IMR-90 (cell line): ENCODE data around the gene CTNNA2. TPM values are rescaled to one million over a fixed set of nuclear protein-coding genes. Genes with fewer than 3 reads are reported as not detected.

Experiments used
- ATAC-seq: fragments of 200-7000 bp; cut with Tn5 transposase; 2 replicates; pipeline ENCODE4 v1.9.1; 2020; ENCODE audit warnings: low read depth, mild to moderate bottlenecking, moderate library complexity
- BruUV-seq: library from RNA; stranded (reverse); fragments of 400-500 nt; replicated peaks from 2 replicates; lab custom pipeline; 2021; lab: Mats Ljungman, UMichigan
- CTCF ChIA-PET: fragments of 300-600 bp; formaldehyde crosslinking; extraction: SDS; loops from one replicate; lab custom pipeline; 2021; ENCODE audit warnings: antibody characterized with exemption; lab: Yijun Ruan, JAX
- POLR2A ChIA-PET: fragments of 300-600 bp; sonication (Branson Sonifier 250); formaldehyde crosslinking; loops from one replicate; lab custom pipeline; 2022; ENCODE audit warnings: antibody characterized with exemption; ENCODE audit not compliant: unreplicated experiment; lab: Charles Lee
- DNase-seq: peaks from one replicate; pipeline ENCODE4 v3.0.0; 2013
- H2AFZ ChIP-seq: replicated peaks from 2 replicates; pipeline ENCODE3; 2013; ENCODE audit warnings: low read length, mild to moderate bottlenecking; ENCODE audit not compliant: poor library complexity
- H2AK5ac ChIP-seq: 2 replicates; pipeline ENCODE4 v1.6.1; 2013; ENCODE audit warnings: low read depth, low read length, inconsistent platforms
- H2AK9ac ChIP-seq: replicated peaks from 2 replicates; pipeline ENCODE3; 2013; ENCODE audit warnings: mild to moderate bottlenecking, low read depth, low read length, moderate library complexity; ENCODE audit not compliant: poor library complexity
- H2BK120ac ChIP-seq: 2 replicates; pipeline ENCODE4 v1.6.1; 2013; ENCODE audit warnings: low read depth, low read length, inconsistent platforms
- H2BK15ac ChIP-seq: 3 replicates; pipeline ENCODE4 v1.6.1; 2013; ENCODE audit warnings: low read depth, low read length, inconsistent platforms
- H2BK20ac ChIP-seq: 2 replicates; pipeline ENCODE4 v1.6.1; 2013; ENCODE audit warnings: low read depth, mild to moderate bottlenecking, inconsistent platforms, low read length, moderate library complexity
- H2BK5ac ChIP-seq: 2 replicates; pipeline ENCODE4 v1.6.1; 2013; ENCODE audit warnings: mild to moderate bottlenecking, low read depth, low read length, inconsistent platforms; ENCODE audit not compliant: poor library complexity, severe bottlenecking
- H3K14ac ChIP-seq: replicated peaks from 2 replicates; pipeline ENCODE4 v1.6.1; 2013; ENCODE audit warnings: low read depth, low read length, inconsistent platforms
- H3K18ac ChIP-seq: 2 replicates; pipeline ENCODE4 v1.6.1; 2013; ENCODE audit warnings: low read depth, low read length, control low read depth
- H3K23ac ChIP-seq: 2 replicates; pipeline ENCODE4 v1.6.1; 2013; ENCODE audit warnings: low read depth, low read length, inconsistent platforms
- H3K27ac ChIP-seq: 2 replicates; pipeline ENCODE4 v1.5.1; 2013; ENCODE audit warnings: mild to moderate bottlenecking, control low read depth, low read length; ENCODE audit not compliant: insufficient read depth
- H3K27me3 ChIP-seq: 2 replicates; pipeline ENCODE4 v1.6.1; 2013; ENCODE audit warnings: low read length; ENCODE audit not compliant: control insufficient read depth, insufficient read depth
- H3K36me3 ChIP-seq: 2 replicates; pipeline ENCODE4 v1.6.1; 2013; ENCODE audit warnings: low read length, mixed read lengths; ENCODE audit not compliant: control insufficient read depth, insufficient read depth
- H3K4ac ChIP-seq: 2 replicates; pipeline ENCODE4 v1.6.1; 2013; ENCODE audit warnings: low read depth, low read length, inconsistent platforms
- H3K4me1 ChIP-seq: 2 replicates; pipeline ENCODE4 v1.6.1; 2013; ENCODE audit warnings: low read length, mixed read lengths; ENCODE audit not compliant: control insufficient read depth, insufficient read depth
- H3K4me2 ChIP-seq: 2 replicates; pipeline ENCODE4 v1.6.1; 2013; ENCODE audit warnings: low read depth, mild to moderate bottlenecking, control low read depth, low read length, moderate library complexity
- H3K4me3 ChIP-seq: 2 replicates; pipeline ENCODE4 v1.5.1; 2013; ENCODE audit warnings: low read depth, mild to moderate bottlenecking, control low read depth, low read length, moderate library complexity; ENCODE audit not compliant: insufficient read depth
- H3K56ac ChIP-seq: 2 replicates; pipeline ENCODE4 v1.6.1; 2013; ENCODE audit warnings: low read length, inconsistent platforms; ENCODE audit not compliant: insufficient read depth; ENCODE audit errors: extremely low read depth
- H3K79me1 ChIP-seq, 2 experiments: 2 replicates each; pipeline ENCODE4 v1.6.1; 2013; ENCODE audit warnings: low read length in 2 of 2, inconsistent platforms in 1 of 2, low read depth in 1 of 2
- H3K9ac ChIP-seq: 2 replicates; pipeline ENCODE4 v1.6.1; 2013; ENCODE audit warnings: low read depth, low read length, control low read depth
- H3K9me1 ChIP-seq: 2 replicates; pipeline ENCODE4 v1.6.1; 2013; ENCODE audit warnings: low read length, inconsistent platforms; ENCODE audit not compliant: insufficient read depth
- H3K9me3 ChIP-seq: 2 replicates; pipeline ENCODE4 v1.6.1; 2013; ENCODE audit warnings: low read length; ENCODE audit not compliant: control insufficient read depth, insufficient read depth
- H4K20me1 ChIP-seq: 2 replicates; pipeline ENCODE4 v1.6.1; 2013; ENCODE audit warnings: low read length, inconsistent platforms; ENCODE audit not compliant: insufficient read depth
- H4K5ac ChIP-seq: 2 replicates; pipeline ENCODE4 v1.6.1; 2013; ENCODE audit warnings: mild to moderate bottlenecking, low read depth, low read length, control low read depth
- H4K8ac ChIP-seq, 2 experiments: 2 replicates each; pipeline ENCODE4 v1.6.1; 2013; ENCODE audit warnings: low read depth in 2 of 2, low read length in 2 of 2, control low read depth in 1 of 2, inconsistent platforms in 1 of 2
- H4K91ac ChIP-seq: 2 replicates; pipeline ENCODE4 v1.6.1; 2013; ENCODE audit warnings: low read depth, low read length, inconsistent platforms; ENCODE audit not compliant: insufficient read depth
- CEBPB ChIP-seq: IDR thresholded peaks from 2 replicates; pipeline ENCODE4 v1.6.1; 2012; ENCODE audit warnings: low read depth, low read length, improper control_type of control experiment
- ELK1 ChIP-seq: fragments of 150-350 bp; IDR thresholded peaks from 2 replicates; pipeline ENCODE4 v1.6.1; 2016; ENCODE audit warnings: low read depth, mild to moderate bottlenecking, low read length, moderate library complexity, borderline replicate concordance
- FOS ChIP-seq: fragments of 150-350 bp; IDR thresholded peaks from 2 replicates; pipeline ENCODE4 v1.6.1; 2016; ENCODE audit warnings: low read depth, low read length
- MAFK ChIP-seq: IDR thresholded peaks from 2 replicates; pipeline ENCODE4 v1.6.1; 2012; ENCODE audit warnings: low read depth, low read length, improper control_type of control experiment
- NFE2L2 ChIP-seq: fragments of 150-350 bp; IDR thresholded peaks from 2 replicates; pipeline ENCODE4 v1.6.1; 2016; ENCODE audit warnings: low read depth, mild to moderate bottlenecking, low read length
- RCOR1 ChIP-seq: IDR thresholded peaks from 2 replicates; pipeline ENCODE4 v1.6.1; 2012; ENCODE audit warnings: mild to moderate bottlenecking, low read length, improper control_type of control experiment; ENCODE audit not compliant: insufficient replicate concordance
- RFX5 ChIP-seq: IDR thresholded peaks from 2 replicates; pipeline ENCODE4 v1.8.0; 2012; ENCODE audit warnings: low read depth, mild to moderate bottlenecking, low read length, moderate library complexity
- USF2 ChIP-seq: fragments of 150-350 bp; IDR thresholded peaks from 2 replicates; pipeline ENCODE4 v1.6.1; 2017; ENCODE audit warnings: mild to moderate bottlenecking, antibody characterized with exemption, low read length, low read depth
- WGBS, 2 experiments: methylation state at CpG; one replicate each; pipeline versions ENCODE4 v1.1.5 to v1.1.7; 2013; ENCODE audit warnings: missing lambda C conversion rate in 2 of 2; ENCODE audit not compliant: insufficient read length in 1 of 2; ENCODE audit errors: extremely low coverage in 2 of 2; 5-methylcytosine and 5-hydroxymethylcytosine counted together
- dilution Hi-C: fragments of 300-500 bp; cut with HindIII; formaldehyde crosslinking; loops from one replicate; pipeline ENCODE4 v1.14.3; 2018; ENCODE audit warnings: low sequenced_read_pairs; ENCODE audit not compliant: unreplicated experiment
- in situ Hi-C: fragments of 300-500 bp; cut with MboI; formaldehyde crosslinking; loops from 3 replicates; pipeline ENCODE4 v1.14.3; 2019; ENCODE audit warnings: low sequenced_read_pairs, inconsistent platforms, mixed read lengths
- intact Hi-C: fragments of 100-400 bp; cut with micrococcal nuclease; formaldehyde crosslinking; loops from 2 replicates; pipeline ENCODE4 v1.10.0; 2022
- polyA plus RNA-seq, 3 experiments: library from polyadenylated mRNA; depleted of rRNA; stranded (reverse); fragments of >200 nt; gene quantifications; 2 replicates each; pipeline ENCODE4 v1.2.3, GENCODE V29; 2012; ENCODE audit warnings: low replicate concordance in 1 of 3
- total RNA-seq: library from RNA; depleted of rRNA; stranded (reverse); fragments of >200 nt; gene quantifications from 2 replicates; pipeline ENCODE4 v1.2.3, GENCODE V29; 2012
- TF ChIP-seq, protein P1 (sequence below): conservative IDR thresholded peaks from 2 replicates; pipeline ENCODE4 v1.5.1; 2012; ENCODE audit warnings: mild to moderate bottlenecking, low read depth, low read length, improper control_type of control experiment

CTNNA2 gene
- total and polyA plus RNA-seq, 2 of the 4 experiments (the other 2 are of a cell fraction), result not detected

- H3K4ac ChIP-seq, result no peak overlapping the region
- no peaks in the 10 kb centered on the region for H3K9me1 ChIP-seq
- H4K20me1 ChIP-seq, result no peaks in the 10 kb centered on the region
- no peak overlapping the region for H2AK5ac ChIP-seq
- no peak overlapping the region for H3K56ac ChIP-seq
- H3K79me1 ChIP-seq, result no peaks in the 10 kb centered on the region
- no peaks in the 10 kb centered on the region for H3K36me3 ChIP-seq
- no peak overlapping the region for H2AFZ ChIP-seq
- no peak overlapping the region for H2AK9ac ChIP-seq
- no peak overlapping the region for H4K8ac ChIP-seq
- no peak overlapping the region for H3K27ac ChIP-seq
- no peak overlapping the region for H2BK15ac ChIP-seq
- DNase-seq (no peak), ATAC-seq (no peak)
- no CpG with 5 or more reads among the region's 1 CpG for WGBS, 2 experiments
- dilution Hi-C loops (no loop called here), in situ Hi-C loops (no loop called here), intact Hi-C loops (no loop called here)
- H3K4me1 ChIP-seq, result no peaks in the 10 kb centered on the region
- no peak overlapping the region for H3K23ac ChIP-seq
- H3K9ac ChIP-seq, result no peak overlapping the region
- no peak overlapping the region for H3K14ac ChIP-seq
- no peak overlapping the region for H4K91ac ChIP-seq
- ChIA-PET CTCF (no interaction called here), POLR2A (no interaction called here)
- H2BK120ac ChIP-seq, result no peak overlapping the region
- H4K5ac ChIP-seq, result no peak overlapping the region
- no peak overlapping the region for H3K4me3 ChIP-seq
- no peak overlapping the region for H2BK20ac ChIP-seq
- no peak overlapping the region for H3K18ac ChIP-seq
- H2BK5ac ChIP-seq, result no peak overlapping the region
- no peaks in the 10 kb centered on the region for H3K9me3 ChIP-seq
- BruUV-seq, result no TSS peak
- no peak for TF ChIP-seq NFE2L2
- no peak for TF ChIP-seq CEBPB
- no peak for TF ChIP-seq RFX5
- no peak for TF ChIP-seq FOS
- TF ChIP-seq USF2, result no peak
- TF ChIP-seq RCOR1, result no peak
- no peak for TF ChIP-seq MAFK
- no peak for TF ChIP-seq ELK1
- TF ChIP-seq, protein P1, sequence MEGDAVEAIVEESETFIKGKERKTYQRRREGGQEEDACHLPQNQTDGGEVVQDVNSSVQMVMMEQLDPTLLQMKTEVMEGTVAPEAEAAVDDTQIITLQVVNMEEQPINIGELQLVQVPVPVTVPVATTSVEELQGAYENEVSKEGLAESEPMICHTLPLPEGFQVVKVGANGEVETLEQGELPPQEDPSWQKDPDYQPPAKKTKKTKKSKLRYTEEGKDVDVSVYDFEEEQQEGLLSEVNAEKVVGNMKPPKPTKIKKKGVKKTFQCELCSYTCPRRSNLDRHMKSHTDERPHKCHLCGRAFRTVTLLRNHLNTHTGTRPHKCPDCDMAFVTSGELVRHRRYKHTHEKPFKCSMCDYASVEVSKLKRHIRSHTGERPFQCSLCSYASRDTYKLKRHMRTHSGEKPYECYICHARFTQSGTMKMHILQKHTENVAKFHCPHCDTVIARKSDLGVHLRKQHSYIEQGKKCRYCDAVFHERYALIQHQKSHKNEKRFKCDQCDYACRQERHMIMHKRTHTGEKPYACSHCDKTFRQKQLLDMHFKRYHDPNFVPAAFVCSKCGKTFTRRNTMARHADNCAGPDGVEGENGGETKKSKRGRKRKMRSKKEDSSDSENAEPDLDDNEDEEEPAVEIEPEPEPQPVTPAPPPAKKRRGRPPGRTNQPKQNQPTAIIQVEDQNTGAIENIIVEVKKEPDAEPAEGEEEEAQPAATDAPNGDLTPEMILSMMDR, result no peak
- H3K27me3 ChIP-seq, result no peaks in the 10 kb centered on the region
- H3K4me2 ChIP-seq, result no peak overlapping the region
Measured at GRCh38 chr2:79780781-79781180, 267.9 kb downstream of the CTNNA2 start.
